HG03439 (cell line): ENCODE data around the gene CCDC60.

Source experiments
- ATAC-seq: cut with Tn5 transposase; IDR thresholded peaks from one replicate; pipeline ENCODE4 v1.9.1; 2021; ENCODE audit warnings: mild to moderate bottlenecking, moderate library complexity; ENCODE audit not compliant: unreplicated experiment

Gene CCDC60

DNA sequence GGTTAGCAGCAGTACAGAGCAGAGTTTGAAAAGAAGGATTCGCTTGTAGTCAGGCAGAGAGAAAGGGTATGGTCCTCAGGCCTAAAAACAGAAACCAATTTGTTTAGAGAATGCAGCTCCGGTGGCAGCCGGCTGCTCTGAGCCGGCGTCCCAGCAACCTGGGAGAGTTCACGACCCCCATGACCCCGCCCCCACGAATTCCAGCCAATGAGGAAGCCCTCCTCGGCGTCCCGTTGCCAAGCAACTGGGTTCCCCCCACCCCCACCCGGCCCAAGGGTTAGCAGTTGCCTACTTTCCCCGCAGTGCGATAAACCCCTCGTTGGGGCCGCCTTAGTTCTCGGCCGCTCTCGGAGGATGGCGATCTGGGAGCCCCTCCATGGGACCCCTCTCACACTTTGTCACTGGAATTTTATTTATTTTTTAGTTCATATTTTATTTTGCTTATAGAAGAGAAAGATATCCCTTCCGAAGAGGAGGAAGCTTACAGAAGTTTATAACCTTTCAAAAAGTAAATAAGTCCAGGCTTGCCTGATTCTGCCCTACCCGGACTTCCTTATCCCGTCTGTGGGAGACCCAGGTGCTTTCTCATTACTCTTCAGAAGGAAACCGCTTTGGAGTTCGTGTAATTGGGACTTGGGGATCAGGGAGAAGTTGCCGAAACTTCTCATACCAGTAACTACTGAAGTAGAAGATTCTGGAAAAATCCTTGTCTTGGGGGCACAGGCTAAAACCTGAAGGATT, at the start of gene CCDC60:
CCDC60 (plus strand) TSS at position 300 of the 741 bp plus-strand sequence. CDS start 448 bp downstream, outside the sequence.
- no peak for ATAC-seq

DNA sequence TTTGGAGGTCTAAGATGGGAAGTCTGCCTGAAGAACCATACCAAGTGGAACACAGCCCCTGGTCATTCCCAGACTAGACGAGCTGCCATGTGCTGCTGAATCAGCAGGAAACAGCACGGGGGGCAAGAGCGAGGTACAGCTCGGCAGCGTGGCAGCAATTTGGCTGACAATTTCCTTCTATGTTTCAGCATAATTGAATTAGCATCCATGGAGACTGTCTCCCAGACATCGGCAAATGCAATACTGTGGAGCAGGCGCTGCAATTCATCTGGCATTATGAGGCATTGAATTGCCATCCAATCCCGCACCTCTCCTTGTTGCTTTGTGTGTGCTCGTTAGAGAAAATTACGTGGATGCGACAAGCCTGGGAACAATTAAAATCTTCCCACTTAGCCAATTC, 46.0 kb upstream of the CCDC60 start:
- no peak for ATAC-seq

GRCh38 chr12:119292893-119293630, 41.5 kb upstream of the CCDC60 start:
- no peak for ATAC-seq

DNA sequence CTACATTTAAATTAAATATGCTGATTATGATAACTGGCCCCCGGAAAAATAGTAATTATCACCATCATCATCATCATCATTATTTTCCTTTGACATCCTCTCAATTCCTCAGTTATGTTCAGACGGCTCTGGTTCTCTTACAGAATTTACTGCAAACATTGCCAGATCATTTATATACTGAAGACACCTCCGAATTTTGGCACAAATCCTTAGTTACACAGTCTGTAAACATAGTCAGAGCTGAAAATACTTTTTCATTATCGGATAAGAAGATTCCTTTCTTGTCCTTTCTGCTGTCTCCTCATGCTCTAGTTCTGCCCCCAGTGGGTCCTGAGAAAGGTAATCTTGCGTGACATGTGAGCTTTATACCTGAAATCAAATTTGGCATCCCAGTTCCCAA, 40.3 kb upstream of the CCDC60 start:
- no peak for ATAC-seq

DNA sequence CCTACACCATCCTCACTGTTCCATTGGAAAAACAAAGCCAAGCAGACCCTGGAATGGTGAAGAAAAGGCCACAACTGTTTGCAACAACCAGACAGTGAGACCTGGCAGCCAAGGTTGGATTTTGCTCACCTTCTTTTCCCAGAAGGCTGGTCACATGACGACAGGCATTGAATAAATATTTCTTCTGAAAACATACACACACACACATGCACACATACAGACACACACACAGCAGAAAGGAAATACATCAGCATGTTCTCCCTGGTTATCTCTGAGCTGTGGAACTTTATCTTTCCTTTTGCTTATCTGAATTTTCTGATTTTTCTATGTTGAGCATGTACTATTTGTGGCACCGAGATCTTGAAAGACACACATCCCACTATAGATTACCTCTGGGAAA, 38.0 kb upstream of the CCDC60 start:
- no peak for ATAC-seq

DNA sequence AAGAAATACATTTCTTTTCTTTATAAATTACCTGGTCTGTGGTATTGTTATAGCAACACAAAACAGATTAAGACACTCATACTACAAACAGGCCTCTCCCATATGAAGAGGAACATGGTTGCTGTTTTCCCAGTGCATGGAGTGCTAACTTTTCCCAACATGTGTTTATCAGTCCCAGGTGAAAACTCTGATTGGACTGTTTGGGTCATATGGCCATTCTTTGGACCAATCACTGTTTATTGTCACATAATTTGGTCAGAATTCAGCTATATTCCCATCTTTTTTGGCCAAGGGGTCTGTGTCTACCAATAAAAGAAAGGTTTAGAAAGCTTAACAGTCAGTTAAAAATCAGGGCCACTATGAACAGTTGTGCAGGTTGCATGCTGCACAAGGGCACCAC, 35.4 kb upstream of the CCDC60 start:
- ATAC-seq, result no peak

- no peak for ATAC-seq
Measured at GRCh38 chr12:119301379-119301778, 33.1 kb upstream of the CCDC60 start.

GRCh38 chr12:119302451-119303080, 32.0 kb upstream of the CCDC60 start:
- ATAC-seq, result no peak

- ATAC-seq, result no peak
Measured at GRCh38 chr12:119306593-119306992, 27.9 kb upstream of the CCDC60 start.

- no peak for ATAC-seq
Measured at GRCh38 chr12:119307747-119308146, 26.8 kb upstream of the CCDC60 start.

DNA sequence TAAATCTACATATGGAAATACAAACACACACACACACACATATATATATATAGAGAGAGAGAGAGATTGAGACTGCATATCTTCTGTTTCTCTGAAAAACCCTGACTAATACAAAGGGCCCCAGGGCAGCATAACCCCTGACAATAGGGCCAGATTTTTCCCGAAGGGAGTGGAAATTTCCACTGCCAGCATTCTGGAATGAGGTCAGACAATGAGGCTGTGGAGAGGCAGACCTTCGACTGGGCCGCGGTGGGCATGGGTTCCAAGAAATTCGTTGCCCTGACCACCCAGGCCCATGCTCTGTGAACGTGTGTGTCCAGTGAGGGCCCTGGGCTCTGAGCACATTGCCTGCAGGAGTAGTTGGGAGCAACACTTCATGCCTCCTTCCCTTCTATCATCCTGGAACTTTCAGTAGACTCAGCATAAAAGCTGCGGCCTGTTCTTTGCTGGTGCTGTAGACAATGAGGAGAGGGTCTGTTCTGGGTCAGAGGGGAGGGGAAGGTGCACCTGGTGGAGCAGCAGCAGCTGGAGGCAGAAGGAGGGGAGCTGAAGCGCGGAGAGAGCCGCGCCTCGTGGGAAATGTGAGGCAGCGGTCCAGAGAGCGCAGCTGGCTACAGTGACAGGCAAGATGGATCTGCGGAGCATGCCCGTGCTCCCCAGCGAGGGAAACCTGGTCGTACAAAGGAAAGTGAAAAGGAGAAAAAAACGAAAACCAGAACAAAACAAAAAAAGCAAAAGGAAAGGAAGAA, 25.6 kb upstream of the CCDC60 start:
- ATAC-seq, result no peak

DNA sequence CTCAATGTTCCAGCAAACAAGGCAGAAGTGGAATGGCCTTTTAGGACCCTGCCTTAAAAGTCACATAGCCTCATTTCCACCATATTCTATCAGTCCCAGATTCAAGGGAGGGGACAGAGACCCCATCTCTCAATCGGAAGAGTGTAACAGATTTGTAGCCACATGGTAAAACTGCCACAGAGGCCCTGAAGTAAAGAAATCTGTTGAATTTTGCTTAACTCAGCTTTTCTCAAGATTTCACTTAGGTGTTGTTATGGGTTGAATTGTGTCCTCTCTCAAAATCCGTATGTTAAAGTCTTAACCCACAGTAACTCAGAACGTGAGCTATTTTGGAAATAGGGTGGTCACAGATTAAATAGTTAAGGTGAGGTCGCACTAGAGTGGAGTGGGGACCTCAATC, 22.7 kb upstream of the CCDC60 start:
- no peak for ATAC-seq

GRCh38 chr12:119312904-119313303, 21.6 kb upstream of the CCDC60 start:
- no peak for ATAC-seq

DNA sequence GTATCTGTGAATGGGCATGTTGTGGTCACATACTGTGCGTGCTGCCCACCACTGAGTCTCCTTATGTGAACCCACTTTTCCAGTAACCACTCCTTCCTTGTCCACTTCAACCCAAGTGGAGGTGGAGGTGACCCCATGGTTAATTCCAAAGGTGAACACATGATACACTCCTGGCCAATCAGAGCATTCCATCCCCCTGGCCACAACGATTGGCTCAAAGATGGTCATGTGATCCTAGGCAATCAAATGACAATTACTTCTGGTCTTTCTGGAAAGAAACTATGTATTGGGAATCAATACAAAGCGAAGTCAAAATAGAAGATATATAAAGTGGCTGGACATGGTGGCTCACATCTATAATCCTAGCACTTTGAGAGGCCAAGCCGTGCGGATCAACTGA, 20.2 kb upstream of the CCDC60 start:
- no peak for ATAC-seq

DNA sequence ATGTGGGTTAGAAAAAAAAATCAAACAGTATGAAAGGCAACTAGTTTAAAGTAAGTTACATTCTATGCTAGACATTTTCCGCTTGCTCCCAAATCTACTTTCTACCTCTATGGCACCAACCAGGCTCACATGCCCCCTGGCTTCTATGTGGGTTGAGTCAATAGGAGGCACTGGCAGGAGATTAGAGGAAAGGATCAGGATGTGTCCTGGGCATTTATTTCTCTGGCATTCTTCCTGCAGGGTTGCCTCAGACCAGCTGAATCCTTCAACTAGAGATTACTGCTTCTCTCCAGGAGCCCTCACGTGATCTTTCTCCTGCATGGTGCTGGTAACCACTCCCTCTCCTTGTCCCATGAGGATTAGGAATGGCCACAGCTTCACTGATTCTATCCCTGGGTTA, 14.9 kb upstream of the CCDC60 start:
- ATAC-seq, result no peak

GRCh38 chr12:119320678-119321077, 13.9 kb upstream of the CCDC60 start:
- no peak for ATAC-seq

- ATAC-seq, result no peak
Measured at GRCh38 chr12:119322301-119322723, 12.2 kb upstream of the CCDC60 start.

DNA sequence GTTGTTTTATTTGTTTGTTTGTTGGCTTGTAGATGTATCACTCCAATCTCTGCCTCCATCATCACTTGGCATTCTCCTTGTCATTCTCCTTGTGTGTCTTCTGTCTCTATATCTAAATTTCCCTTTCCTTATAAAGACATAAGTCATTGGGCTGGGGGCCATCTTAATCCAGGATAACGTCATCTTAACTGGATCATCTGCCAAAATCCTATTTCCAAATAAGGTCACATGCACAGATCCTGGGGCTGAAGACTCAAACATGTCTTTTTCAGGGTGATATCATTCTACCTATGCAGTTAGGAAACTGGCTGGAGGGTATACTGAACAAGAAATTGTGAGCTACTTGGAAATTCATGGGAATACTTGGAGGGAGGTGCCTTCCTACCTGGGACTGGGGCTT, 8.7 kb upstream of the CCDC60 start:
- ATAC-seq, result no peak

DNA sequence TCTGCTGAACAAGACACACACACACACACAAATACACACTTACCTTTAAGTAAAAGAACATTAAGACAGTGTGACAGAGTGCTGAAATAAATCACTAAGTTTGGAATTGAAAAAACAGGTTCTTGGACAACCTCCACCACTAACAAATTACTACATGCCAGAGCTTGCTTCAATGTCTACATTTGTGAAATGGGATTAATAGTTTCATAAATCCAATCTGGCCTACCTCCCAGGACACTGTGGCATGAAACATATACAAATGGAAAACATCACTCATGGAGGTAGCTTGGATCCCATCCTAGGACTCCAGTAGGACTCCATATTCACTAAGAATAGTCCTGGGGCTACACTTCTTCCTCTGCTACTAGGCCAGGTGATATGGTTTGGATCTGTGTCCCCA, 8.2 kb upstream of the CCDC60 start:
- ATAC-seq, result no peak

- ATAC-seq, result no peak
Measured at GRCh38 chr12:119327471-119327870, 7.1 kb upstream of the CCDC60 start.

DNA sequence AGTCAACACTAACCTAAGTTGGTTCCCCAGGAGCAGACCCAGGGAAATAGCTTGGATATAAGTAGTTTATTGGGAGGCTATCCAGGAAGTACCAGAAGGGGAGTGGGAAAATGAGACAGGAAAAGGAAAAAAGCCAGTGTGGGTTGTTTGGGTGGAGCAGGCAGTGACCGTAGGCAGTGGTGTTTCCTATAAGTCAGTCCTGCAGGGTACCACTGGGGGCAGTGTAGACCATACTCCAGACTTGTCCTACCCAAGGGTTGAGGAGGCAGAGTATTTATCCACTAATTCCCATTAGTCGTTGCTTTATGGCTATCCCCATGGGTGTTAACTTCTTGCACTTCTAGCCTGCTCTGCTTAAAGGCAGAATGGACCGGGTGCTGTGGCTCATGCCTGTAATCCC, 6.4 kb upstream of the CCDC60 start:
- ATAC-seq, result no peak
